Thyroid gland (tissue), 4 donors: ENCODE measurements around the gene CLEC3A.

ENCODE experiments used
- CTCF ChIP-seq, 6 experiments: fragments of 200-600 bp in 3 of 6; fragments of 450-650 bp in 3 of 6; sonication (generic) in 3 of 6; IDR thresholded peaks; one replicate each; pipeline ENCODE4 v1.5.1; 2016 to 2019; ENCODE audit warnings: antibody characterized with exemption in 6 of 6, mild to moderate bottlenecking in 2 of 6, inconsistent platforms in 1 of 6, moderate library complexity in 1 of 6
- POLR2A ChIP-seq, 2 donors: fragments of 450-650 bp; IDR thresholded peaks; one replicate each; pipeline ENCODE4 v1.6.1; 2017; ENCODE audit warnings: antibody characterized with exemption in 2 of 2, mild to moderate bottlenecking in 2 of 2, moderate library complexity in 1 of 2

- TF ChIP-seq CTCF (IDR thresholded peaks at IDR 0.05) (no peak), POLR2A (IDR thresholded peaks at IDR 0.05) (no peak)
Measured at GRCh38 chr16:78069913-78070312, 47.6 kb downstream of the CLEC3A start.
